GM23338 (cell line): ENCODE data around the gene RRP1.

ENCODE experiments used
- CREB1 ChIP-seq: fragments of 250-450 bp; sonication (Bioruptor Pico); IDR thresholded peaks from 2 replicates; pipeline ENCODE4 v1.5.0; 2020; ENCODE audit warnings: low read depth, mild to moderate bottlenecking, moderate library complexity
- CTCF ChIP-seq, 2 experiments: fragments of 200-600 bp in 1 of 2; sonication (generic) in 1 of 2; conservative IDR thresholded peaks; 2 replicates each; pipeline versions ENCODE4 v1.5.1 to v1.6.1; 2016 to 2017; ENCODE audit warnings: antibody characterized with exemption in 2 of 2, low read depth in 2 of 2, mild to moderate bottlenecking in 2 of 2, moderate library complexity in 1 of 2
- EZH2 ChIP-seq: fragments of 200-600 bp; sonication (generic); IDR thresholded peaks from one replicate; pipeline ENCODE4 v1.8.0; 2017; ENCODE audit warnings: antibody characterized with exemption, mild to moderate bottlenecking, low read depth; ENCODE audit not compliant: unreplicated experiment
- STAT1 ChIP-seq: IDR thresholded peaks from one replicate; pipeline ENCODE4 v1.6.1; 2016; ENCODE audit warnings: antibody characterized with exemption; ENCODE audit not compliant: unreplicated experiment
- ZNF114 ChIP-seq: fragments of 250-450 bp; sonication (Bioruptor Pico); IDR thresholded peaks from 2 replicates; pipeline ENCODE4 v1.5.0; 2020; ENCODE audit warnings: mild to moderate bottlenecking, moderate library complexity
- TF ChIP-seq, protein P1 (sequence below): IDR thresholded peaks from one replicate; pipeline ENCODE4 v1.6.1; 2018; ENCODE audit warnings: antibody characterized with exemption; ENCODE audit not compliant: unreplicated experiment

DNA sequence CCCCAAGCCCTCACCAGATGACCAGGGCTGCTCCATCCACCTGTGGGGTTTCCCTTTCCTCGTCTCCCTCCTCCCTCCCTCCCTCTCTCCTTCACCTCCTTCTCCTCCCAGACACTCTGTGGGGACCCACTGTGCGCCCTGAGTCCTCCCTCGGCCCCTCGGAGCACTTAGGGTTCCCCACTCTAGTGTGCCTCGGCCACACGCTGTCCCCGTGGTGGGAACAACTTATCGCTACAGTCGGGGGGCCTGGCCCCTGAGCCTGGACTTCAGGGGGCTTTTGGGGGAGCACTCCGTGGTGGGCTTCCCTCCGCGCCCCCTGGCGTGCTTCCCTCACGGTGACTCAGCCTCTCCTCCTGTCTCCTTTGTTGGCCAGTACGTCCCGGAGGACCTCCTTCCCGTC, 40.8 kb upstream of the RRP1 start:
- no peak for TF ChIP-seq ZNF114
- no peak for TF ChIP-seq CTCF (conservative IDR thresholded peaks at IDR 0.05; ENCODE audit: low read depth in 2 of 2)
- no peak for TF ChIP-seq EZH2
- no peak for TF ChIP-seq STAT1
- TF ChIP-seq CREB1 (CRISPR knock-in tag) = no peak
- TF ChIP-seq, protein P1, sequence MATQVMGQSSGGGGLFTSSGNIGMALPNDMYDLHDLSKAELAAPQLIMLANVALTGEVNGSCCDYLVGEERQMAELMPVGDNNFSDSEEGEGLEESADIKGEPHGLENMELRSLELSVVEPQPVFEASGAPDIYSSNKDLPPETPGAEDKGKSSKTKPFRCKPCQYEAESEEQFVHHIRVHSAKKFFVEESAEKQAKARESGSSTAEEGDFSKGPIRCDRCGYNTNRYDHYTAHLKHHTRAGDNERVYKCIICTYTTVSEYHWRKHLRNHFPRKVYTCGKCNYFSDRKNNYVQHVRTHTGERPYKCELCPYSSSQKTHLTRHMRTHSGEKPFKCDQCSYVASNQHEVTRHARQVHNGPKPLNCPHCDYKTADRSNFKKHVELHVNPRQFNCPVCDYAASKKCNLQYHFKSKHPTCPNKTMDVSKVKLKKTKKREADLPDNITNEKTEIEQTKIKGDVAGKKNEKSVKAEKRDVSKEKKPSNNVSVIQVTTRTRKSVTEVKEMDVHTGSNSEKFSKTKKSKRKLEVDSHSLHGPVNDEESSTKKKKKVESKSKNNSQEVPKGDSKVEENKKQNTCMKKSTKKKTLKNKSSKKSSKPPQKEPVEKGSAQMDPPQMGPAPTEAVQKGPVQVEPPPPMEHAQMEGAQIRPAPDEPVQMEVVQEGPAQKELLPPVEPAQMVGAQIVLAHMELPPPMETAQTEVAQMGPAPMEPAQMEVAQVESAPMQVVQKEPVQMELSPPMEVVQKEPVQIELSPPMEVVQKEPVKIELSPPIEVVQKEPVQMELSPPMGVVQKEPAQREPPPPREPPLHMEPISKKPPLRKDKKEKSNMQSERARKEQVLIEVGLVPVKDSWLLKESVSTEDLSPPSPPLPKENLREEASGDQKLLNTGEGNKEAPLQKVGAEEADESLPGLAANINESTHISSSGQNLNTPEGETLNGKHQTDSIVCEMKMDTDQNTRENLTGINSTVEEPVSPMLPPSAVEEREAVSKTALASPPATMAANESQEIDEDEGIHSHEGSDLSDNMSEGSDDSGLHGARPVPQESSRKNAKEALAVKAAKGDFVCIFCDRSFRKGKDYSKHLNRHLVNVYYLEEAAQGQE = no peak
